T-cell (primary cell): ENCODE measurements around the gene OR1B1. TPM values are rescaled to one million over a fixed set of nuclear protein-coding genes. Genes with fewer than 3 reads are reported as not detected.

Experiments
- ATAC-seq, 4 experiments: fragments of 200-7000 bp in 3 of 4; fragments of 150-1000 bp in 1 of 4; cut with Tn5 transposase; replicated peaks in 1 of 4; 1 replicate in 3 of 4; 2 replicates in 1 of 4; pipeline ENCODE4 v1.10.0; 2021; ENCODE audit warnings: moderate library complexity in 3 of 4, mild to moderate bottlenecking in 2 of 4, moderate number of reproducible peaks in 1 of 4
- CTCF ChIA-PET, 2 donors: fragments of 300-600 bp; sonication (Branson Sonifier 250); formaldehyde crosslinking; loops; one replicate each; lab custom pipeline; 2022; ENCODE audit warnings: antibody characterized with exemption in 2 of 2; lab: Charles Lee
- POLR2A ChIA-PET, 2 donors: fragments of 300-600 bp; sonication (Branson Sonifier 250); formaldehyde crosslinking; loops; one replicate each; lab custom pipeline; 2022; ENCODE audit warnings: antibody characterized with exemption in 2 of 2; lab: Charles Lee
- DNase-seq, 35 experiments: peaks; one replicate each; pipeline versions ENCODE4 v3.0.0 to v3.0.0-alpha.2; 2013 to 2023
- H3K27ac ChIP-seq: one replicate; pipeline ENCODE4 v1.5.1; 2013; ENCODE audit warnings: low read length
- H3K27me3 ChIP-seq, 2 experiments: replicated peaks in 1 of 2; 1 replicate in 1 of 2; 2 replicates in 1 of 2; pipeline versions ENCODE4 v1.6.1 to v1.7.0; 2013; ENCODE audit warnings: low read length in 1 of 2, mixed read lengths in 1 of 2; ENCODE audit not compliant: control insufficient read depth in 2 of 2, insufficient read depth in 2 of 2; ENCODE audit errors: extremely low read depth in 1 of 2
- H3K36me3 ChIP-seq, 2 donors: 1 replicate in 1 of 2; 2 replicates in 1 of 2; pipeline versions ENCODE4 v1.6.1 to v1.7.0; 2013; ENCODE audit warnings: low read length in 1 of 2; ENCODE audit not compliant: control insufficient read depth in 2 of 2, insufficient read depth in 1 of 2; ENCODE audit errors: extremely low read depth in 1 of 2
- H3K4me1 ChIP-seq, 2 experiments: 1 replicate in 1 of 2; 2 replicates in 1 of 2; pipeline versions ENCODE4 v1.6.1 to v1.7.0; 2013; ENCODE audit warnings: low read length in 2 of 2, mixed read lengths in 1 of 2; ENCODE audit not compliant: insufficient read depth in 2 of 2, control insufficient read depth in 1 of 2; ENCODE audit errors: extremely low read depth in 1 of 2
- H3K4me3 ChIP-seq, 2 donors: 1 replicate in 1 of 2; 2 replicates in 1 of 2; pipeline versions ENCODE4 v1.5.1 to v1.7.0; 2013; ENCODE audit warnings: mild to moderate bottlenecking in 2 of 2, low read length in 1 of 2, moderate library complexity in 1 of 2; ENCODE audit not compliant: control insufficient read depth in 1 of 2; ENCODE audit errors: extremely low read depth in 1 of 2
- H3K9me3 ChIP-seq: 2 replicates; pipeline ENCODE4 v1.7.0; 2013
- H3K27ac Mint-ChIP-seq, 2 donors: one replicate each; pipeline ENCODE4 v1.8.0; 2020 to 2021; ENCODE audit warnings: mild to moderate bottlenecking in 2 of 2, mixed read lengths in 2 of 2
- H3K27me3 Mint-ChIP-seq, 2 donors: one replicate each; pipeline ENCODE4 v1.8.0; 2021 to 2022; ENCODE audit warnings: mixed read lengths in 2 of 2
- H3K36me3 Mint-ChIP-seq: one replicate; pipeline ENCODE4 v1.8.0; 2021; ENCODE audit warnings: mixed read lengths
- H3K4me1 Mint-ChIP-seq, 3 donors: one replicate each; pipeline ENCODE4 v1.8.0; 2020 to 2022; ENCODE audit warnings: mixed read lengths in 3 of 3, mild to moderate bottlenecking in 1 of 3
- H3K4me3 Mint-ChIP-seq, 3 donors: one replicate each; pipeline ENCODE4 v1.8.0; 2020 to 2022; ENCODE audit warnings: mild to moderate bottlenecking in 3 of 3, mixed read lengths in 3 of 3, moderate library complexity in 3 of 3
- H3K9me3 Mint-ChIP-seq, 3 donors: one replicate each; pipeline ENCODE4 v1.8.0; 2020 to 2022; ENCODE audit warnings: mixed read lengths in 3 of 3
- WGBS: methylation state at CpG from one replicate; pipeline ENCODE4 v1.1.5; 2013; ENCODE audit warnings: missing lambda C conversion rate; ENCODE audit not compliant: insufficient coverage; 5-methylcytosine and 5-hydroxymethylcytosine counted together
- total RNA-seq, 35 experiments: library from RNA in 6 of 35; stranded (reverse) in 6 of 35; fragments of 120-200 nt in 1 of 35; gene quantifications; one replicate each; pipeline versions ENCODE4 v1.2.1 to v1.2.4 and lab custom pipeline; 2013 to 2026

Gene OR1B1
- total RNA-seq (not detected), total RNA-seq (lab: John Stamatoyannopoulos, UW) (0 to 0.17 (median 0) reads per million in 29 experiments)
- total RNA-seq (2013), result not detected

DNA sequence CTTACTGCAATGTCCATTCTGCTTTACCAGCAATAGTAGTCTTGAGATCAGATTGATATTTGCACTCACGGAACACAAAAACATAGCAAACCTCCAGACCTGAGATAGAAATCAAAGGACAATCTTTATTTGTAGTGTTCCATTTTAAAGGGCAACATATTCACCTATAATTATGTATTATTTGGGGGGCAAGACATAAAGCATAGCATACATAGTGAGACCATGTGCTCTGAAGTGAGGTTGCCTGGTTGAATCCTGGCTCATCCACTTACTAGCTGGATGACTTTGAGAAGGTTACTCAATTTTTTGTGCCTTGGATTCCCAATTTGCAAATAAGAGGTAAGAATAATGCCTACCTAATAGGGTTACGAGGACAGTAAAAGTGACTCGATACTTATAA is at the start of gene OR1B1:
TSS of gene OR1B1 (minus strand) at position 101 of the 400 bp plus-strand sequence.
- Histone ChIP-seq H3K36me3 (no peaks in the 10 kb centered on the region), H3K27me3 (no peaks in the 10 kb centered on the region), H3K27ac (no peak within 1 kb of the TSS), H3K9me3 (no peaks in the 10 kb centered on the region), H3K4me1 (no peaks in the 10 kb centered on the region), H3K4me3 (no peak within 1 kb of the TSS)
- WGBS, result no CpG with 5 or more reads among the region's 3 CpGs
- ChIA-PET CTCF (no interaction called here), POLR2A (no interaction called here)
- H3K27ac Mint-ChIP-seq, result no peak within 1 kb of the TSS
- H3K4me3 Mint-ChIP-seq, result no peak within 1 kb of the TSS
- no peaks in the 10 kb centered on the region for H3K4me1 Mint-ChIP-seq
- no peaks in the 10 kb centered on the region for H3K9me3 Mint-ChIP-seq
- ATAC-seq (no peak), DNase-seq (no peak)
- H3K36me3 Mint-ChIP-seq, result no peaks in the 10 kb centered on the region
- H3K27me3 Mint-ChIP-seq, result peaks cover 12 to 21% of the 10 kb centered on the region in 2 donors

GRCh38 chr9:122695696-122696095 is 38.3 kb upstream of the OR1B1 start:
- no peak for DNase-seq
- H3K4me3 ChIP-seq, result no peak overlapping the region
- no peaks in the 10 kb centered on the region for H3K36me3 ChIP-seq
- no peak for ATAC-seq
- Mint-ChIP-seq H3K27ac (no peak overlapping the region), H3K36me3 (no peaks in the 10 kb centered on the region), H3K27me3 (peaks cover 0 to under 1% of the 10 kb centered on the region in 2 donors), H3K4me1 (no peaks in the 10 kb centered on the region), H3K4me3 (no peak overlapping the region), H3K9me3 (peaks cover 1 to 26% (median 22%) of the 10 kb centered on the region in 3 donors)
- POLR2A ChIA-PET, result no interaction called here
- no peaks in the 10 kb centered on the region for H3K4me1 ChIP-seq
- no peaks in the 10 kb centered on the region for H3K9me3 ChIP-seq
- H3K27ac ChIP-seq, result no peak overlapping the region
- CTCF ChIA-PET, result no interaction called here
- H3K27me3 ChIP-seq, result peaks cover 0 to 2% of the 10 kb centered on the region in 2 experiments
- no CpG with 5 or more reads among the region's 1 CpG for WGBS

DNA sequence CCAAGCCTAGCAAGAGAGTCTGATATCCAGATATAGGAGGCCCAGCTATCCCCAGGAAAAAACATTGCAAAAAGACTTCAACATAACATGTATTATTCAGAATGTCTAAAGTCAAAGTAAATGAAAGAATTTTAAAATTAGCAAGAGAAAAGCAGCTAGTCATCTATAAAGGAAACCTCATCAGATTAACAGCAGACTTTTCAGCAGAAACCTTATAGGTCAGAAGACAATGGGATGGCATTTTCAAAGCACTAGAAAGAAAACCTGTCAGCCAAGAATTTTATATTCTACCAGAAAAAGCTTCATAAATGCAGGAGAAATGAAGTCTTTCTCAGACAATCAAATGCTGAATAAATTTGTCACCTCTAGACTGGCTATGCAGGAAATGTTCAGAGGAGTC is 27.4 kb upstream of the OR1B1 start:
- no peaks in the 10 kb centered on the region for H3K36me3 ChIP-seq
- H3K4me3 ChIP-seq, result no peak overlapping the region
- no peak for ATAC-seq
- no peaks in the 10 kb centered on the region for H3K4me1 ChIP-seq
- H3K4me1 Mint-ChIP-seq, result no peaks in the 10 kb centered on the region
- no peak overlapping the region for H3K27ac ChIP-seq
- peaks cover 0 to 8% of the 10 kb centered on the region in 2 experiments for H3K27me3 ChIP-seq
- H3K4me3 Mint-ChIP-seq, result no peak overlapping the region
- POLR2A ChIA-PET, result no interaction called here
- CTCF ChIA-PET, result no interaction called here
- H3K27me3 Mint-ChIP-seq, result peaks cover 5 to 20% of the 10 kb centered on the region in 2 donors
- DNase-seq, result no peak
- no peak overlapping the region for H3K27ac Mint-ChIP-seq
- peaks cover 29 to 41% (median 32%) of the 10 kb centered on the region in 3 donors for H3K9me3 Mint-ChIP-seq
- peaks cover 7% of the 10 kb centered on the region for H3K36me3 Mint-ChIP-seq
- H3K9me3 ChIP-seq, result no peaks in the 10 kb centered on the region

GRCh38 chr9:122672481-122672880 is 15.1 kb upstream of the OR1B1 start:
- Mint-ChIP-seq H3K36me3 (no peaks in the 10 kb centered on the region), H3K4me3 (no peak overlapping the region), H3K9me3 (peaks cover 11 to 27% (median 24%) of the 10 kb centered on the region in 3 donors), H3K4me1 (no peaks in the 10 kb centered on the region), H3K27me3 (peaks cover 4 to 8% of the 10 kb centered on the region in 2 donors), H3K27ac (no peak overlapping the region)
- H3K27ac ChIP-seq, result no peak overlapping the region
- CTCF ChIA-PET, result no interaction called here
- DNase-seq (no peak), ATAC-seq (no peak)
- POLR2A ChIA-PET, result no interaction called here
- H3K9me3 ChIP-seq, result no peaks in the 10 kb centered on the region
- H3K4me3 ChIP-seq, result no peak overlapping the region
- 36% methylated on average over 1 of the region's 2 CpGs for WGBS
- H3K4me1 ChIP-seq, result no peaks in the 10 kb centered on the region
- H3K36me3 ChIP-seq, result no peaks in the 10 kb centered on the region
- H3K27me3 ChIP-seq, result peaks cover 0 to 2% of the 10 kb centered on the region in 2 experiments

- POLR2A ChIA-PET, result no interaction called here
- H3K4me1 Mint-ChIP-seq, result no peaks in the 10 kb centered on the region
Measured at GRCh38 chr9:122661416-122661815, 4.0 kb upstream of the OR1B1 start, which contains the start of gene OR1L1. TSS of gene OR1L1 (plus strand) at chr9:122661716. CDS start at chr9:122661716, 0 bp downstream.

GRCh38 chr9:122656378-122656777 is 1.0 kb downstream of the OR1B1 start:
- Mint-ChIP-seq H3K4me1 (no peaks in the 10 kb centered on the region), H3K27me3 (peaks cover 5 to 15% of the 10 kb centered on the region in 2 donors), H3K27ac (no peak overlapping the region), H3K36me3 (no peaks in the 10 kb centered on the region), H3K4me3 (no peak overlapping the region), H3K9me3 (no peaks in the 10 kb centered on the region)
- Histone ChIP-seq H3K4me3 (no peak overlapping the region), H3K27ac (no peak overlapping the region), H3K9me3 (no peaks in the 10 kb centered on the region), H3K36me3 (no peaks in the 10 kb centered on the region), H3K4me1 (no peaks in the 10 kb centered on the region), H3K27me3 (no peaks in the 10 kb centered on the region)
- DNase-seq, result no peak
- no peak for ATAC-seq
- ChIA-PET CTCF (no interaction called here), POLR2A (no interaction called here)
- 0% methylated on average over 1 of the region's 1 CpG for WGBS

More at GRCh38 chr9:122661416-122661815, 4.0 kb upstream of the OR1B1 start, which contains the start of gene OR1L1:
- H3K36me3 Mint-ChIP-seq, result no peaks in the 10 kb centered on the region
- no peaks in the 10 kb centered on the region for H3K9me3 ChIP-seq
- H3K36me3 ChIP-seq, result no peaks in the 10 kb centered on the region
- no peaks in the 10 kb centered on the region for H3K4me1 ChIP-seq
- CTCF ChIA-PET, result no interaction called here
- no peak within 1 kb of the TSS for H3K4me3 Mint-ChIP-seq
- ATAC-seq (no peak), DNase-seq (no peak)
- no peak within 1 kb of the TSS for H3K27ac ChIP-seq
- peaks cover 0 to 3% of the 10 kb centered on the region in 2 experiments for H3K27me3 ChIP-seq
- H3K9me3 Mint-ChIP-seq, result peaks cover 5 to 7% (median 7%) of the 10 kb centered on the region in 3 donors
- 38% methylated on average over 2 of the region's 2 CpGs for WGBS
- H3K27me3 Mint-ChIP-seq, result peaks cover 12 to 19% of the 10 kb centered on the region in 2 donors
- no peak within 1 kb of the TSS for H3K27ac Mint-ChIP-seq
- H3K4me3 ChIP-seq, result no peak within 1 kb of the TSS

GRCh38 chr9:122642226-122642625 is 15.2 kb downstream of the OR1B1 start:
- POLR2A ChIA-PET, result no interaction called here
- no peak overlapping the region for H3K27ac ChIP-seq
- Mint-ChIP-seq H3K27ac (no peak overlapping the region), H3K27me3 (peaks cover 10 to 35% of the 10 kb centered on the region in 2 donors), H3K4me3 (no peak overlapping the region), H3K9me3 (peaks cover 16 to 24% (median 20%) of the 10 kb centered on the region in 3 donors), H3K36me3 (peaks cover 2% of the 10 kb centered on the region), H3K4me1 (no peaks in the 10 kb centered on the region)
- DNase-seq (no peak), ATAC-seq (no peak)
- CTCF ChIA-PET, result no interaction called here
- H3K27me3 ChIP-seq, result peaks cover 0 to 18% of the 10 kb centered on the region in 2 experiments
- H3K36me3 ChIP-seq, result no peaks in the 10 kb centered on the region
- no peaks in the 10 kb centered on the region for H3K9me3 ChIP-seq
- H3K4me1 ChIP-seq, result no peaks in the 10 kb centered on the region
- WGBS, result no CpG with 5 or more reads among the region's 2 CpGs
- H3K4me3 ChIP-seq, result no peak overlapping the region
